ENCODE measurements around the gene TCP10L. TPM values are rescaled to one million over a fixed set of nuclear protein-coding genes. Genes with fewer than 3 reads are reported as not detected.
"Not testable (repeated sequence)": the region's sequence is repeated elsewhere in the genome, so short reads cannot be mapped to it uniquely, and the experiment has no call there.

TCP10L gene
- total RNA-seq, 1 experiment from 2014 or later, result 1.2 TPM

GRCh38 chr21:32611471-32611997 lies 26.2 kb upstream of the TCP10L start (continued):
- TF ChIP-seq, protein P1, sequence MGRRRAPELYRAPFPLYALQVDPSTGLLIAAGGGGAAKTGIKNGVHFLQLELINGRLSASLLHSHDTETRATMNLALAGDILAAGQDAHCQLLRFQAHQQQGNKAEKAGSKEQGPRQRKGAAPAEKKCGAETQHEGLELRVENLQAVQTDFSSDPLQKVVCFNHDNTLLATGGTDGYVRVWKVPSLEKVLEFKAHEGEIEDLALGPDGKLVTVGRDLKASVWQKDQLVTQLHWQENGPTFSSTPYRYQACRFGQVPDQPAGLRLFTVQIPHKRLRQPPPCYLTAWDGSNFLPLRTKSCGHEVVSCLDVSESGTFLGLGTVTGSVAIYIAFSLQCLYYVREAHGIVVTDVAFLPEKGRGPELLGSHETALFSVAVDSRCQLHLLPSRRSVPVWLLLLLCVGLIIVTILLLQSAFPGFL (CRISPR knock-in tag; IDR thresholded peaks at IDR 0.05; ENCODE audit: borderline replicate concordance), result no peak
- TF ChIP-seq TEAD4 (CRISPR knock-in tag; IDR thresholded peaks at IDR 0.05), result no peak

DNA sequence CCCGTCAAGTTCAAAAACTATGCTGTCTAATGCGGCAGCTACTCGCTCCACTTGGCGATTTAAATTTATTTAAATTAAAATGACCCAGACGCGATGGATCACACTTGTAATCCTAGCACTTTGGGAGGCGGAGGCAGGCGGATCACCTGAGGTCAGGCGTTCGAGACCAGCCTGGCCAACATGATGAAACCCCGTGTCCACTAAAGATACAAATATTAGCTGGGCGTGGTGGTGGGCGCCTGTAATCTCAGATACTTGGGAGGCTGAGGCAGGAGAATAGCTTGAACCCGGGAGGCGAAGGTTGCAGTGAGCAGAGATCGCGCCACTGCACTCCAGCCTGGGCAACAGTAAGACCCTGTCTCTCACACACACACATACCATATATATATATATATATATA lies 25.6 kb upstream of the TCP10L start:
- H3K27me3 Mint-ChIP-seq (ENCODE audit: low read depth); POLR2A ChIA-PET; DNase-seq (ENCODE audit: low spot score); H3K9me3 Mint-ChIP-seq; H3K27ac Mint-ChIP-seq; ATAC-seq: not testable (repeated sequence)
- CTCF ChIA-PET, result interaction anchor here (2.7 to 5.7 kb wide), 2 partner anchors 10 to 208 kb away, joined by 11 to 31 read pairs; no protein-coding TSS in a partner anchor
- H3K36me3 Mint-ChIP-seq, result peaks cover 31% of the 10 kb centered on the region
- peak overlapping the region; percentile 64 for H3K4me3 Mint-ChIP-seq
- peaks cover 25% of the 10 kb centered on the region for H3K4me1 Mint-ChIP-seq

GRCh38 chr21:32608851-32609250 lies 23.5 kb upstream of the TCP10L start:
- H3K27ac Mint-ChIP-seq, result peak overlapping the region; percentile 50; the same call in 1 of the 2 replicates
- H3K4me1 Mint-ChIP-seq, result peaks cover 43% of the 10 kb centered on the region
- CTCF ChIA-PET, result interaction anchor here (0.7 to 5.7 kb wide), 2 partner anchors 8 to 315 kb away, joined by 3 to 31 read pairs; no protein-coding TSS in a partner anchor
- peaks cover 42% of the 10 kb centered on the region for H3K36me3 Mint-ChIP-seq
- no peaks in the 10 kb centered on the region for H3K9me3 Mint-ChIP-seq
- POLR2A ChIA-PET, result interaction anchor here (0.6 kb wide), 1 partner anchor 201 kb away, joined by 3 read pairs; no protein-coding TSS in a partner anchor
- ATAC-seq (no peak), DNase-seq (ENCODE audit: low spot score) (no peak)
- no peak overlapping the region for H3K4me3 Mint-ChIP-seq
- H3K27me3 Mint-ChIP-seq (ENCODE audit: low read depth), result peaks cover 2% of the 10 kb centered on the region; the same call in 1 of the 2 replicates
- TF ChIP-seq, protein P2, sequence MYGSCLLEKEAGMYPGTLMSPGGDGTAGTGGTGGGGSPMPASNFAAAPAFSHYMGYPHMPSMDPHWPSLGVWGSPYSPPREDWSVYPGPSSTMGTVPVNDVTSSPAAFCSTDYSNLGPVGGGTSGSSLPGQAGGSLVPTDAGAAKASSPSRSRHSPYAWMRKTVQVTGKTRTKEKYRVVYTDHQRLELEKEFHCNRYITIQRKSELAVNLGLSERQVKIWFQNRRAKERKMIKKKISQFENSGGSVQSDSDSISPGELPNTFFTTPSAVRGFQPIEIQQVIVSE (CRISPR knock-in tag; IDR thresholded peaks at IDR 0.05; ENCODE audit: borderline replicate concordance), result no peak
- TF ChIP-seq, protein P3, sequence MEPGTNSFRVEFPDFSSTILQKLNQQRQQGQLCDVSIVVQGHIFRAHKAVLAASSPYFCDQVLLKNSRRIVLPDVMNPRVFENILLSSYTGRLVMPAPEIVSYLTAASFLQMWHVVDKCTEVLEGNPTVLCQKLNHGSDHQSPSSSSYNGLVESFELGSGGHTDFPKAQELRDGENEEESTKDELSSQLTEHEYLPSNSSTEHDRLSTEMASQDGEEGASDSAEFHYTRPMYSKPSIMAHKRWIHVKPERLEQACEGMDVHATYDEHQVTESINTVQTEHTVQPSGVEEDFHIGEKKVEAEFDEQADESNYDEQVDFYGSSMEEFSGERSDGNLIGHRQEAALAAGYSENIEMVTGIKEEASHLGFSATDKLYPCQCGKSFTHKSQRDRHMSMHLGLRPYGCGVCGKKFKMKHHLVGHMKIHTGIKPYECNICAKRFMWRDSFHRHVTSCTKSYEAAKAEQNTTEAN (CRISPR knock-in tag; IDR thresholded peaks at IDR 0.05), result no peak
- TF ChIP-seq SOX15 (CRISPR knock-in tag; IDR thresholded peaks at IDR 0.05), result no peak
- no peak for TF ChIP-seq NFATC4 (CRISPR knock-in tag; IDR thresholded peaks at IDR 0.05)
- TF ChIP-seq ZNF512 (CRISPR knock-in tag; IDR thresholded peaks at IDR 0.05; ENCODE audit: borderline replicate concordance), result no peak
- no peak for TF ChIP-seq PRDM15 (CRISPR knock-in tag; IDR thresholded peaks at IDR 0.05)
- no peak for TF ChIP-seq AFF4 (CRISPR knock-in tag; IDR thresholded peaks at IDR 0.05; ENCODE audit: borderline replicate concordance)
- TF ChIP-seq ETV6 (CRISPR knock-in tag; IDR thresholded peaks at IDR 0.05), result no peak
- no peak for TF ChIP-seq KAT7 (CRISPR knock-in tag; IDR thresholded peaks at IDR 0.05; ENCODE audit: borderline replicate concordance)
- no peak for TF ChIP-seq GTF2I (CRISPR knock-in tag; conservative IDR thresholded peaks at IDR 0.05)
- no peak for TF ChIP-seq ATF3 (CRISPR knock-in tag; conservative IDR thresholded peaks at IDR 0.05)
- no peak for TF ChIP-seq ZNF416 (CRISPR knock-in tag; IDR thresholded peaks at IDR 0.05)
- TF ChIP-seq ATF1 (CRISPR knock-in tag; IDR thresholded peaks at IDR 0.05), result no peak
- TF ChIP-seq EMX1 (CRISPR knock-in tag; IDR thresholded peaks at IDR 0.05), result no peak
- no peak for TF ChIP-seq OVOL2 (CRISPR knock-in tag; IDR thresholded peaks at IDR 0.05; ENCODE audit: borderline replicate concordance)
- TF ChIP-seq, protein P4, sequence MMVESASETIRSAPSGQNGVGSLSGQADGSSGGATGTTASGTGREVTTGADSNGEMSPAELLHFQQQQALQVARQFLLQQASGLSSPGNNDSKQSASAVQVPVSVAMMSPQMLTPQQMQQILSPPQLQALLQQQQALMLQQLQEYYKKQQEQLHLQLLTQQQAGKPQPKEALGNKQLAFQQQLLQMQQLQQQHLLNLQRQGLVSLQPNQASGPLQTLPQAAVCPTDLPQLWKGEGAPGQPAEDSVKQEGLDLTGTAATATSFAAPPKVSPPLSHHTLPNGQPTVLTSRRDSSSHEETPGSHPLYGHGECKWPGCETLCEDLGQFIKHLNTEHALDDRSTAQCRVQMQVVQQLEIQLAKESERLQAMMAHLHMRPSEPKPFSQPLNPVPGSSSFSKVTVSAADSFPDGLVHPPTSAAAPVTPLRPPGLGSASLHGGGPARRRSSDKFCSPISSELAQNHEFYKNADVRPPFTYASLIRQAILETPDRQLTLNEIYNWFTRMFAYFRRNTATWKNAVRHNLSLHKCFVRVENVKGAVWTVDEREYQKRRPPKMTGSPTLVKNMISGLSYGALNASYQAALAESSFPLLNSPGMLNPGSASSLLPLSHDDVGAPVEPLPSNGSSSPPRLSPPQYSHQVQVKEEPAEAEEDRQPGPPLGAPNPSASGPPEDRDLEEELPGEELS (CRISPR knock-in tag; IDR thresholded peaks at IDR 0.05), result no peak

Data from WTC11 (cell line).